ENCODE data around the gene HS3ST5. TPM values are rescaled to one million over a fixed set of nuclear protein-coding genes. Genes with fewer than 3 reads are reported as not detected.

Gene HS3ST5
- total RNA-seq, 1 experiment from 2014 or later, result 0.29 TPM

- BruUV-seq (replicated peaks), result no TSS peak
- no peak for TF ChIP-seq CTCF (IDR thresholded peaks at IDR 0.05; ENCODE audit: insufficient read depth in 1 of 2, low read depth in 1 of 2, low read length in 1 of 2, severe bottlenecking in 1 of 2, unreplicated experiment in 1 of 2)
- CTCF ChIA-PET, result no interaction called here
- H3K36me3 Mint-ChIP-seq (ENCODE audit: insufficient read depth, unreplicated experiment), result no peaks in the 10 kb centered on the region
- H3K4me1 ChIP-seq, result no peaks in the 10 kb centered on the region
- H3K4me1 Mint-ChIP-seq (ENCODE audit: low read depth, unreplicated experiment), result no peaks in the 10 kb centered on the region
- H3K36me3 ChIP-seq (ENCODE audit: control insufficient read depth, insufficient read depth, low read length), result no peaks in the 10 kb centered on the region
- H3K27me3 ChIP-seq (replicated peaks; ENCODE audit: control insufficient read depth, insufficient read depth, low read length), result no peaks in the 10 kb centered on the region
- H3K9me3 ChIP-seq, result no peaks in the 10 kb centered on the region
- no peak overlapping the region for H3K27ac Mint-ChIP-seq (ENCODE audit: unreplicated experiment)
- intact Hi-C loops (cut with micrococcal nuclease; ENCODE audit: unreplicated experiment), result no loop called here
- H3K27me3 Mint-ChIP-seq (ENCODE audit: insufficient read depth, unreplicated experiment), result no peaks in the 10 kb centered on the region
- no peak overlapping the region for H3K4me3 ChIP-seq (ENCODE audit: low read depth, low read length)
- POLR2A ChIA-PET, result interaction anchor here (0.7 kb wide), 1 partner anchor 114 kb away, joined by 8 read pairs; no protein-coding TSS in a partner anchor
- H3K9me3 Mint-ChIP-seq (ENCODE audit: unreplicated experiment), result no peaks in the 10 kb centered on the region
- H3K4me3 Mint-ChIP-seq (ENCODE audit: unreplicated experiment), result no peak overlapping the region
- no peak for DNase-seq
Observed at GRCh38 chr6:114179411-114179810, 163.4 kb downstream of the HS3ST5 start.

- Histone ChIP-seq H3K27me3 (replicated peaks; ENCODE audit: control insufficient read depth, insufficient read depth, low read length) (no peaks in the 10 kb centered on the region), H3K4me3 (ENCODE audit: low read depth, low read length) (no peak overlapping the region), H3K36me3 (ENCODE audit: control insufficient read depth, insufficient read depth, low read length) (no peaks in the 10 kb centered on the region), H3K9me3 (no peaks in the 10 kb centered on the region), H3K4me1 (no peaks in the 10 kb centered on the region; the same call in 1 of the 2 replicates)
- ChIA-PET CTCF (no interaction called here), POLR2A (no interaction called here)
- H3K27me3 Mint-ChIP-seq (ENCODE audit: insufficient read depth, unreplicated experiment), result no peaks in the 10 kb centered on the region
- no peaks in the 10 kb centered on the region for H3K9me3 Mint-ChIP-seq (ENCODE audit: unreplicated experiment)
- H3K27ac Mint-ChIP-seq (ENCODE audit: unreplicated experiment), result no peak overlapping the region
- H3K4me3 Mint-ChIP-seq (ENCODE audit: unreplicated experiment), result no peak overlapping the region
- H3K4me1 Mint-ChIP-seq (ENCODE audit: low read depth, unreplicated experiment), result no peaks in the 10 kb centered on the region
- intact Hi-C loops (cut with micrococcal nuclease; ENCODE audit: unreplicated experiment), result no loop called here
- no TSS peak for BruUV-seq (replicated peaks)
- H3K36me3 Mint-ChIP-seq (ENCODE audit: insufficient read depth, unreplicated experiment), result no peaks in the 10 kb centered on the region
- TF ChIP-seq CTCF (IDR thresholded peaks at IDR 0.05; ENCODE audit: insufficient read depth in 1 of 2, low read depth in 1 of 2, low read length in 1 of 2, severe bottlenecking in 1 of 2, unreplicated experiment in 1 of 2), result no peak
- no peak for DNase-seq
Observed at GRCh38 chr6:114176726-114177125, 166.1 kb downstream of the HS3ST5 start.

GRCh38 chr6:114172576-114173260, 170.1 kb downstream of the HS3ST5 start:
- Mint-ChIP-seq H3K4me1 (ENCODE audit: low read depth, unreplicated experiment) (peaks cover 21% of the 10 kb centered on the region), H3K27me3 (ENCODE audit: insufficient read depth, unreplicated experiment) (no peaks in the 10 kb centered on the region)

More at GRCh38 chr6:114172576-114173260, 170.1 kb downstream of the HS3ST5 start:
- ChIA-PET POLR2A (no interaction called here), CTCF (no interaction called here)
- no peak for DNase-seq
- H3K36me3 ChIP-seq (ENCODE audit: control insufficient read depth, insufficient read depth, low read length), result no peaks in the 10 kb centered on the region
- H3K27me3 ChIP-seq (replicated peaks; ENCODE audit: control insufficient read depth, insufficient read depth, low read length), result no peaks in the 10 kb centered on the region
- intact Hi-C loops (cut with micrococcal nuclease; ENCODE audit: unreplicated experiment), result no loop called here
- BruUV-seq (replicated peaks), result no TSS peak
- no peaks in the 10 kb centered on the region for H3K9me3 Mint-ChIP-seq (ENCODE audit: unreplicated experiment)
- TF ChIP-seq CTCF (IDR thresholded peaks at IDR 0.05; ENCODE audit: insufficient read depth in 1 of 2, low read depth in 1 of 2, low read length in 1 of 2, severe bottlenecking in 1 of 2, unreplicated experiment in 1 of 2), result no peak
- no peaks in the 10 kb centered on the region for H3K36me3 Mint-ChIP-seq (ENCODE audit: insufficient read depth, unreplicated experiment)
- no peak overlapping the region for H3K4me3 ChIP-seq (ENCODE audit: low read depth, low read length)
- H3K27ac Mint-ChIP-seq (ENCODE audit: unreplicated experiment), result no peak overlapping the region
- no peaks in the 10 kb centered on the region for H3K9me3 ChIP-seq
- H3K4me3 Mint-ChIP-seq (ENCODE audit: unreplicated experiment), result no peak overlapping the region
- H3K4me1 ChIP-seq, result peaks cover 28% of the 10 kb centered on the region
